K562 (cell line): ENCODE results near the gene ZNF366. TPM values are rescaled to one million over a fixed set of nuclear protein-coding genes. Genes with fewer than 3 reads are reported as not detected.
A peak's percentile ranks its signal among the peaks of the same experiment; 100 is the strongest.

ENCODE experiments used
- ATAC-seq: fragments of 200-7000 bp; cut with Tn5 transposase; 3 replicates; pipeline ENCODE4 v1.9.1; 2020; ENCODE audit warnings: moderate library complexity
- BruUV-seq: library from RNA; stranded (reverse); fragments of 400-500 nt; replicated peaks from 2 replicates; lab custom pipeline; 2021; lab: Mats Ljungman, UMichigan
- CTCF ChIA-PET: fragments of 300-600 bp; formaldehyde crosslinking; extraction: SDS; loops from one replicate; lab custom pipeline; 2021; ENCODE audit warnings: low intra/inter-chr PET ratio; lab: Yijun Ruan, JAX
- POLR2A ChIA-PET: fragments of 300-600, 350-650 bp; sonication (Branson Sonifier 250); formaldehyde crosslinking; extraction: SDS; loops from one replicate; lab custom pipeline; 2021; ENCODE audit warnings: antibody characterized with exemption, inconsistent platforms; lab: Yijun Ruan, JAX
- DNase-seq, 4 experiments: peaks; one replicate each; pipeline versions ENCODE4 v3.0.0 to v3.0.0-alpha.2; 2011 to 2018; ENCODE audit warnings: low spot score in 3 of 4, mixed read lengths in 3 of 4; ENCODE audit errors: extremely low read depth in 1 of 4
- FAIRE-seq: peaks from 2 replicates; lab custom pipeline; 2011; peaks lifted over from hg19 to GRCh38; lab: Jason Lieb, UNC
- H2AFZ ChIP-seq: 2 replicates; pipeline ENCODE4 v1.6.0; 2011; ENCODE audit warnings: low read depth, low read length, control low read depth, inconsistent platforms
- H3K27ac ChIP-seq: fragments of 200-600 bp; 3 replicates; pipeline ENCODE4 v1.8.0; 2011; ENCODE audit warnings: low read depth, mild to moderate bottlenecking, control low read depth, inconsistent platforms, low read length, moderate library complexity, mixed read lengths; ENCODE audit errors: extremely low read depth
- H3K27me3 ChIP-seq, 2 experiments: fragments of 300-600 bp in 1 of 2; 2 replicates in 1 of 2; 3 replicates in 1 of 2; pipeline versions ENCODE4 v1.6.0 to v1.8.0; 2011; ENCODE audit warnings: inconsistent platforms in 2 of 2, low read length in 2 of 2, mild to moderate bottlenecking in 1 of 2, mixed read lengths in 1 of 2, moderate library complexity in 1 of 2; ENCODE audit not compliant: control insufficient read depth in 2 of 2, insufficient read depth in 2 of 2
- H3K36me3 ChIP-seq: fragments of 300-600 bp; 3 replicates; pipeline ENCODE4 v1.8.0; 2011; ENCODE audit warnings: mild to moderate bottlenecking, low read length, inconsistent platforms; ENCODE audit not compliant: control insufficient read depth, insufficient read depth
- H3K4me1 ChIP-seq, 2 experiments: fragments of 200-600 bp in 1 of 2; replicated peaks in 1 of 2; 2 replicates in 1 of 2; 3 replicates in 1 of 2; pipeline versions ENCODE4 v1.5.1 to v1.8.0; 2011; ENCODE audit warnings: inconsistent platforms in 2 of 2, low read length in 2 of 2, mild to moderate bottlenecking in 1 of 2, mixed read lengths in 1 of 2, moderate library complexity in 1 of 2; ENCODE audit not compliant: control insufficient read depth in 2 of 2, insufficient read depth in 2 of 2
- H3K4me2 ChIP-seq: 2 replicates; pipeline ENCODE4 v1.6.1; 2011; ENCODE audit warnings: low read length, control low read depth, inconsistent platforms, mixed read lengths; ENCODE audit not compliant: insufficient read depth
- H3K4me3 ChIP-seq: fragments of 200-600 bp; sonication (generic), shearing (Covaris generic); 2 replicates; pipeline ENCODE4 v1.5.1; 2016; ENCODE audit warnings: control low read depth, inconsistent platforms
- H3K79me2 ChIP-seq: fragments of 200-600 bp; 3 replicates; pipeline ENCODE4 v1.8.0; 2011; ENCODE audit warnings: low read length, inconsistent platforms; ENCODE audit not compliant: control insufficient read depth, insufficient read depth
- H3K9ac ChIP-seq, 2 experiments: 2 replicates each; pipeline versions ENCODE4 v1.6.0 to v1.6.1; 2011; ENCODE audit warnings: low read depth in 2 of 2, low read length in 2 of 2, control low read depth in 1 of 2, inconsistent platforms in 1 of 2, mild to moderate bottlenecking in 1 of 2, mixed read lengths in 1 of 2; ENCODE audit not compliant: insufficient read depth in 1 of 2
- H3K9me1 ChIP-seq: one replicate; pipeline ENCODE4 v1.6.0; 2011; ENCODE audit warnings: inconsistent platforms, mild to moderate bottlenecking, low read length, moderate library complexity; ENCODE audit not compliant: control insufficient read depth, insufficient read depth
- H3K9me3 ChIP-seq: replicated peaks from 2 replicates; pipeline ENCODE4 v1.5.1; 2011; ENCODE audit warnings: low read depth, low read length, inconsistent platforms; ENCODE audit not compliant: control insufficient read depth, insufficient read depth
- H4K20me1 ChIP-seq: replicated peaks from 2 replicates; pipeline ENCODE4 v1.6.1; 2011; ENCODE audit warnings: low read length, inconsistent platforms, mixed read lengths; ENCODE audit not compliant: control insufficient read depth, insufficient read depth
- TFAM ChIP-seq: fragments of 250-450 bp; sonication (Bioruptor Pico); conservative IDR thresholded peaks from 2 replicates; pipeline ENCODE4 v1.5.0; 2021; ENCODE audit warnings: mild to moderate bottlenecking, moderate library complexity
- ZBTB33 ChIP-seq: sonication (generic); formaldehyde crosslinking; IDR thresholded peaks from 2 replicates; pipeline ENCODE4 v1.8.1; 2023; ENCODE audit warnings: mild to moderate bottlenecking, missing genetic modification reagents
- WGBS: fragments of 100-300 bp; shearing (Covaris generic); methylation state at CpG from one replicate; pipeline ENCODE4 v1.1.6; 2016; ENCODE audit warnings: low coverage, mixed read lengths; ENCODE audit not compliant: insufficient coverage; ENCODE audit errors: missing lambda C conversion rate; 5-methylcytosine and 5-hydroxymethylcytosine counted together
- in situ Hi-C: fragments of 300-500 bp; cut with MboI; formaldehyde crosslinking; loops from 4 replicates; pipeline ENCODE4 v1.15.0; 2018; ENCODE audit warnings: inconsistent platforms, mixed read lengths
- intact Hi-C: fragments of 100-400 bp; cut with micrococcal nuclease; formaldehyde crosslinking; loops from 2 replicates; pipeline ENCODE4 v1.14.2; 2022
- polyA plus RNA-seq, 8 experiments: library from polyadenylated mRNA; depleted of rRNA in 4 of 8; stranded (reverse) in 5 of 8; unstranded in 3 of 8; fragments of >200 nt; fragmentation: Nextera tagmentation in 2 of 8; fragmentation: Illumina TruSeq in 1 of 8; extraction: Ambion mirVana in 2 of 8; extraction: Trizol in 1 of 8; gene quantifications; 2 replicates each; pipeline versions ENCODE4 v1.2.1 to v1.2.3, GENCODE V29; 2011 to 2014; ENCODE audit warnings: inconsistent platforms in 1 of 8, missing spikeins in 1 of 8
- total RNA-seq, 7 experiments: library from RNA; depleted of rRNA in 6 of 7; stranded (reverse); fragments of >200 nt in 6 of 7; fragmentation: Illumina TruSeq in 2 of 7; extraction: Trizol in 2 of 7; gene quantifications; 2 replicates each; pipeline versions ENCODE4 v1.2.1 to v1.2.3, GENCODE V29; 2011 to 2021; ENCODE audit warnings: low replicate concordance in 1 of 7

ZNF366 gene
- total and polyA plus RNA-seq, 9 of the 15 experiments (the other 6 are each of a cell fraction or from before 2014, with no cell fraction given), result not detected

- H3K27me3 ChIP-seq, result peaks cover 0 to 5% of the 10 kb centered on the region in 2 experiments; a peak in 1 of 5 replicates
- no peak overlapping the region for H3K4me3 ChIP-seq
- H3K9me3 ChIP-seq, result no peaks in the 10 kb centered on the region
- ATAC-seq (no peak), DNase-seq (no peak), FAIRE-seq (no peak)
- H4K20me1 ChIP-seq, result no peaks in the 10 kb centered on the region
- H3K79me2 ChIP-seq, result no peaks in the 10 kb centered on the region
- intact Hi-C loops, result no loop called here
- in situ Hi-C loops, result no loop called here
- no peak overlapping the region for H2AFZ ChIP-seq
- H3K9me1 ChIP-seq, result no peaks in the 10 kb centered on the region
- 59% methylated on average over 34 of the region's 48 CpGs for WGBS
- no TSS peak for BruUV-seq
- H3K4me2 ChIP-seq, result no peak overlapping the region
- H3K9ac ChIP-seq, result no peak overlapping the region
- H3K4me1 ChIP-seq, result peaks cover 0 to 8% of the 10 kb centered on the region in 2 experiments; a peak in 1 of 5 replicates
- ChIA-PET POLR2A (no interaction called here), CTCF (no interaction called here)
- no peak overlapping the region for H3K27ac ChIP-seq
- H3K36me3 ChIP-seq, result no peaks in the 10 kb centered on the region
- TF ChIP-seq ZBTB33, result peak; percentile 41; the same call in 1 of the 2 replicates
- TF ChIP-seq TFAM (CRISPR knock-in tag), result no peak
Observed at GRCh38 chr5:72417333-72418062, 89.7 kb downstream of the ZNF366 start.
